CD4-positive, alpha-beta T cell treated with Interleukin-4 for 4 hours (primary cell): Measurements from ENCODE around the gene IFT81.
A peak's percentile ranks its signal among the peaks of the same experiment; 100 is the strongest.
"Not testable (repeated sequence)": the region's sequence is repeated elsewhere in the genome, so short reads cannot be mapped to it uniquely, and the experiment has no call there.

Experiments
- DNase-seq: peaks from one replicate; pipeline ENCODE4 v3.0.0-alpha.2; 2020

IFT81 gene

DNA sequence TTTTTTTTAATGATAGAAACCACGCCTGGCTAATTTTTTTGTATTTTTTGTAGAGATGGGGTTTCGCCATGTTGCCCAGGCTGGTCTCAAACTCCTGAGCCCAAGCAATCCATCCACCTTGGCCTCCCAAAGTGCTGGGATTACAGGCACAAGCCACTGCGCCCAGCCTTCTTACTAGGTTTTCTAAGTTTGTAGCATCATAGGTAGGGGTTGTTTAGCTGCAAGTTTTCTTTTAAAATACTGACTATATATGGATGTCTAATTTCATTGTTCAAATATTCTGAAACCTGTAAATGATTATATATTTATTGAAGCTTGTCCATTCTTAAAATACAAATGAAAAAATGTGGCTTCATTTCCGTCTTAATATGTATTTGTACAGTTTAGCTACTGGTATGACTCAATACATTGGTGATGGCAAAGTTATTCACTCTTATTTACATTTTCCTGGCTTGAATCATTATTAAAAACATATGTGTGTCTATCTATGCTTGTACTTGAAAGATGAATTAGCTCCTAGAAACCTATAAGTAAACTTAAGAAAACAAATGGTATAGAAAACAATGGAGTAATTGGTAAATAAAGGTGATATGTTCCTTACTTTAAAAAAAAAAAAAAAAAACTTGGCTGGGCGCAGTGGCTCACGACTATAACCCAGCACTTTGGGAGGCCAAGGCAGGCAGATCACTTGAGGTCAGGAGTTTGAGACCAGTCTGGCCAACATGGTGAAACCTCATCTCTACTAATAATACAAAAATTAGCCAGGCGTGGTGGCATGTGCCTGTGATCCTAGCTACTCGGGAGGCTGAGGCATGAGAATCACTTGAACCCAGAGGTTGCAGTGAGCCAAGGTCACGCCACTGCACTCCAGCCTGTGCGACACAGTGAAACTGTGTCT lies 87.7 kb downstream of the IFT81 start:
- DNase-seq, result not testable (repeated sequence)

DNA sequence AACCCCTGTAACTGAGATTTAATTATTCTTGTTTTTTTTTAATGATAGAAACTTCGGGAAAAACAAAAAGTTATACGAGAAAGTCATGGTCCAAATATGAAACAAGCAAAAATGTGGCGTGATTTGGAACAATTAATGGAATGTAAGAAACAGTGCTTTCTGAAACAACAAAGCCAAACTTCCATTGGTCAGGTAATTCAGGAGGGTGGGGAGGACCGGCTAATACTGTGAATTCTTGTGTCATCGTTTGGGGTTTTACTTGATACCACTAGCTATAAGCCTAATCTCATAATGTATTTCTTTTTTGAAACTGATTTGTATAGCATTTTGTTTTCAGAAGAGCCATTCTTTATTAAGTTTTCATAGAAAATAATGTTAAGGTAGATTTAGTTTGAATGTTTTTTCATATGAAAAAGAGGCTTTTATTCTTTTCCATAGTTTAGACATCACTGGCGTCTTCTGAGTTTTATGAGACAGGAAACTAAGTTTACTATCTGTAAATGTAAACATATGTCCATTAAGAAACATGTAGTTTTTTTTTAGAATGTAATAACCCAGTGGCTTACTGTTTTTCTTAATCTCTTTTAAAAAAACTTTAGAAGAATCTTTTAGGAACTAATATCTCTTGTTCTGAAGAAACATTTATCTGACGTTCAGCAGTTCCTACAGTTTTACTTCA lies 94.0 kb downstream of the IFT81 start:
- DNase-seq, result no peak

GRCh38 chr12:110222027-110222426 lies 97.9 kb downstream of the IFT81 start:
- DNase-seq, result no peak

DNA sequence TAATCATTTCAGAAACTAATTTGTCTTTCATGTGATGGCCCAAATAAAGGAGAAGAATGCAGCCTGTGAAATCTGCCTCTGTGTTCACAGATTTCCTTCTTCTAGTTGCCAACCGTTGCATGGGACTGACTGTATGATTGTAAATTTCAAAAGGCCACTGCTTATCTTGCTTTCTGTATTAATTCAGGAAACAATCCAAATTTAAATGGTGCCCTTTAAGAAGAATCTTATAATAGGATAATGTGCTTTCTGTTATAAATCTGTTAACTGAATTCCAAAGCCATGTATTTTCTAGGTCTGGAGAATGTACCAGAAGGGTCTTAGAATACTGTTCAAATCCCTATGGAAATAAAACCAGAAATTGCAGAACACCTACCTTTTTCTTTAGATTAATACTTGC lies 98.3 kb downstream of the IFT81 start:
- no peak for DNase-seq

- DNase-seq, result no peak
These were observed 99.7 kb downstream of the IFT81 start for GRCh38 chr12:110223777-110224378.

DNA sequence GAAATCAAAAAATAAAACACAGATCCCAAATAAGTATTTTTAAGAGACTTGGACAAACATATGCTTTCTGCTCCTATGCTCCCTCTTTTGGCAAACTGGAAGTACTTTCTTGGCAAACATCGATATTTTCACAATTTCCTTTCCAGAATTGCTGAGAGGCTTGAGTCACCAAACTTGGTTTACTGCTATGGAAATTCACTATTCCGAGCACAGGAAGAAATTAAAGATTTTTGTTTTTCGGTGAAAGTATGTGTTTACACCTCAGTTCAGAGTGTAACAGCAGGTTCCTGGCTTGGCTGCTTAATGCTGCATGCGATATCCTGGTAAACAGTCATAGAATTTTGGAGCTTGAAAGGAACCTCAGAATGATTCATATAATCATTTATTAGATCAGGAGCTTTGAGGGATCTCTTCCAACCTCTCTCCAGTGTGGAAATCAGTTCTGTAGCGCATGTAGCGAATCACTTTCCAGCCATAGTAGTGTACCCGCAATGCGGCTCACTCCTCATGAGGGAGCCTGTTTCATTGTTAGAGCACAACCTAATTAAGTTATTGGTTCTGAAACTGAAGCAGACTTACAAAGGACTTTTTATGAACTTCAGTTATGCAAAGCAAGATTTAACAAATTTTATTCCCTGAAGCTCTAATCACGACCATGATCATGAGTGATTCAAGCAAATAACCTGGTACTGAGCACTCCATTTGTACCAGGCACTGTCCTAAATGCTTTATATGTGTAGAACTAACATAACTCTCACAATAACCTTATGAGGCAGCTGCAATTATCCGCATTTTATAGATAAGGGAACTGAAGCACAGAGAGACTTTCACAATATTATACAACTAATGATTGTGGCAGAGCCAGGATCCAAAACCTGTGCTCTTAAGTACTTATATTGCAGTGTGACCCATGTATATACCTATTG lies 100.5 kb downstream of the IFT81 start:
- no peak for DNase-seq

- no peak for DNase-seq
These were observed 103.0 kb downstream of the IFT81 start for GRCh38 chr12:110227138-110227537.

- DNase-seq, result not testable (repeated sequence)
These were observed 104.2 kb downstream of the IFT81 start for GRCh38 chr12:110228348-110228747.

GRCh38 chr12:110228756-110229155 lies 104.6 kb downstream of the IFT81 start:
- DNase-seq, result no peak

GRCh38 chr12:110229409-110229808 lies 105.3 kb downstream of the IFT81 start:
- DNase-seq, result no peak

DNA sequence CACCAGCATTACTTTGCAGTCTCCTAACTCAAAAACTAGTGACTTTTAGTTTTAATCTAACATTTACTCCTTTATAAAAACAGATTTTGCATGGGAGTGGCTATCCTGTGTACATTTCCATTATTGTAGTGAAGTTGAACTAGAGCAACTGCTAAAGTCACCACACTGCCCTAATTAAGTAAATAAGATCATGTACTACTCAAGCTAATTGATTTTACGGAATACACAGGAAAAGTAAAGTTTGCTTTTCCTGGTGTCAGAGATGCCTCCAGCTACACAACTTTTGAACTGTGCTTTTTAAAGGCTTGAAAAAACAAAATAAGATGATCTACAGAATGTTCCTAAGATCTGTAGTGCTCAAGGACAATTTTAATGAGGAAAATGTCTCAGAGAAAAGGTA lies 106.5 kb downstream of the IFT81 start:
- no peak for DNase-seq

DNA sequence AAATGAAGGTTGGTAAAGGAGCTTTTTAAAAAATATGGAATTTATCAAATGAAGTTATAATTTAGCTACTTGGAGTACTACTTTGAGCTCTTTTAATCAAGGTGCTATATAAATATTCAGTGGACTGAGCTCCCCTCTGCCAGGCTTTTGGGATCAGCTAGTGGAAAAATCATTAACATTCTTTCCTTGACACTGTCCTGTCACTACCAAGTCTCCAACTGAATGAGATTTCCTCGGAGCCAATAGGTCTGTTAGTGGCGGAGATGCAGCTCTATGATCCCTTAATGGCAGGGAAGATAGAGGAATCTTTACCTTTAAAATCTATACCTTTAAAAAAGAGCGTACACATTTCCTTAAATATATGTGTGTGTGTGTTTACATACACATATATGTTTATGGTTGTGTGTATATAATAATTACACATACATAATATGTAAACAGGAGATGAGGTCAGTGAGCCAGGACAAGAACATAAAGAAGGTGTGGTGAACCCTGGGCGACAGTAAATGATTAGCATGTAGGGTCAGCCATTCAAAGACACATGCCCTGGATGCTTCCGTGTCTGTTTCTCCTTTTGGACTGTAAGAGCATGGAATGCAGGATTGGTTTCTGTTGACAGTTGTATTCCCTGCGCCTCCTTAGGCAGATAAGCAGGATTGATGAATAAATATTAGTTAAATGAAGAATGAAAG lies 109.2 kb downstream of the IFT81 start:
- no peak for DNase-seq

- DNase-seq, result no peak
These were observed 110.2 kb downstream of the IFT81 start for GRCh38 chr12:110234331-110234751.

DNA sequence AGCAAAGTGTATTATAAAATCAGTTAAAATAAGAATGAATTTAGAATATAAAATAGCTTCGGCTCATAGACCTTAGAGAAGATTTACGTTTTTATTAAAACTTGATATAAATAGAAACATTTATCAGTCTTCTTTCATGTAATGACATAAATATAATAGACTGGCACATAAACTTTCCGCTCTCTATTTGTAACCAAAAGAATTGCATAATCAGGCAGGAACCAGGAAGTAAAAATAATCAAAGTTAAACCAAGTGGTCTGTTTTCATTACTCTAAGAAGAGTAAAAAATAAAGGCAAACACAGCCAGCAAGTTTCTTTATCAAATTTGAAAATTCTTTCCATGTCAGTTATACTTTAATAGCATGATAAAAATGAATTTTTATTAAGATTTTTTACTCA lies 110.6 kb downstream of the IFT81 start:
- no peak for DNase-seq

GRCh38 chr12:110235383-110235782 lies 111.2 kb downstream of the IFT81 start:
- DNase-seq, result no peak

GRCh38 chr12:110243227-110243626 lies 119.1 kb downstream of the IFT81 start:
- DNase-seq, result no peak

GRCh38 chr12:110244372-110244771 lies 120.2 kb downstream of the IFT81 start:
- no peak for DNase-seq

DNA sequence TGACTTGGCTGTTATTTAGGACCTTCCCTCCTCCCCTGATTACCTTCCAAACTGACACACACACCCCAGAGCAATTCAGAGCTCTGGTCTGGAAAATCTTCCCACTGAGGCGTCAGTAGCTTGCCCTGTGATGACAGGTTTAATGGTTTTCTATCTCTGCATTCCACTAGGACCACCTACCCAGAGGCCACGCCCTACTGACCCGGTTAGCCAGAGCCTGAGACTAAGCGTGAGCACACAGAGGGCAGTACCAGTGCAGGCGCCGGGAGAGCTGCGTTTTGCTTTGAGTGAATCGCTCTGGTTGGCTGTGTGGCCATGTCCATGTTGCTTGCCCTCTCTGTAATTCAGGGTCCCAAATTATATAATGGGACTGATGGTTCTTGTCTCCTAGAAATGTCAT lies 120.7 kb downstream of the IFT81 start:
- DNase-seq, result no peak

DNA sequence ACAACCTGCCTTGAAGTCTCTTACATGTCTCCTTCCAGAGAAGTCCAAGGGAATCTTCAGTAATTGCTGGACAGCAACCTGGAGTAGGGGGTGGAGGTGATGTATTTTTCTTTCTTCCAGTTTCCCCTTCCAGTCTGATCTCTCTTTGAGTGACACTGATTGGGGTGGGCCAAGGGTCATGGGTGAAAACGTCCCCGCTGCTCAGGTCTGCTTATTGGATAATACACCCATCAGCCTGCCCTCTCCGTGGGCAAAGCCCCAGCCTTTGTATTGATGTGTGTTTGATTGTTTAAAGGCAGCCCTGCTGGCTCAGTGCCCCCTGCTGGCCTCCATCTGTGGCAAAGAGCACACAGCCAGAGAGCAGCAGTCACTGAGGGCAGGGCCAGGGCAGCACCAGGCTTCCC lies 121.2 kb downstream of the IFT81 start:
- peak; percentile 43 for DNase-seq

DNA sequence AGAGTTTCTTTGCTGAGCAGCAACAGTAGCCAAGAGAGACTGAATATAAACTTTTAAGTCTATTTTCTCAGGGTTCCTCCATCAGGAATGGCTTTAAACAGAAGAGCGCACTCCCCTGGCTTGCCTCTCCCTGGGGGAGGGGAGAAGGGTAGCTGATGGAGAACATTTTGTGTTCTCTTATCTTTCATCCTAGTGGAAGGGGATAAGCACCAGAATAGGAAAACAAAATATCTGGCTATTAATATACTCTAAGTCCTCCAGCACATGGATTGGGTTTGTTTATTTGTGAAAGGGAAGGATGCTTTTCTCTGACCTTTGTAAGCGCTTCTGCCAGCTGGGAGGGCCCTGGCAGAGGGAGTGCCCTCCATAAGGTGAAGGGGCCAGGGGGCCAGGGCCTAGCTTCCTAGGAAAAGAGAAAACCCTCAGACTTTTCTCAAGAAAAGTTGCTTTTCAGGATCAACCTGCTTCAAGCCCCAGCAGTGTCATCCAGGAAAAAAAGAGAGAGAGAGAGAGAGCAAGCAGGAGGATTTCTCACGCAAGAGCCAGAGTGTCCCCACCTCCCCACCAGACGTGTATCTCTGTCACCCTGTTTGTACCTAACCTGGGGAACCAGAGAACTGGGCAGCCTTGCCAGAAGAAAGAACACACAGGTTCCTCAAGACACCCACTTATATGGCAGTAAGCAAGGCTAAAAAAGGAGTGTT lies 122.6 kb downstream of the IFT81 start:
- no peak for DNase-seq

DNA sequence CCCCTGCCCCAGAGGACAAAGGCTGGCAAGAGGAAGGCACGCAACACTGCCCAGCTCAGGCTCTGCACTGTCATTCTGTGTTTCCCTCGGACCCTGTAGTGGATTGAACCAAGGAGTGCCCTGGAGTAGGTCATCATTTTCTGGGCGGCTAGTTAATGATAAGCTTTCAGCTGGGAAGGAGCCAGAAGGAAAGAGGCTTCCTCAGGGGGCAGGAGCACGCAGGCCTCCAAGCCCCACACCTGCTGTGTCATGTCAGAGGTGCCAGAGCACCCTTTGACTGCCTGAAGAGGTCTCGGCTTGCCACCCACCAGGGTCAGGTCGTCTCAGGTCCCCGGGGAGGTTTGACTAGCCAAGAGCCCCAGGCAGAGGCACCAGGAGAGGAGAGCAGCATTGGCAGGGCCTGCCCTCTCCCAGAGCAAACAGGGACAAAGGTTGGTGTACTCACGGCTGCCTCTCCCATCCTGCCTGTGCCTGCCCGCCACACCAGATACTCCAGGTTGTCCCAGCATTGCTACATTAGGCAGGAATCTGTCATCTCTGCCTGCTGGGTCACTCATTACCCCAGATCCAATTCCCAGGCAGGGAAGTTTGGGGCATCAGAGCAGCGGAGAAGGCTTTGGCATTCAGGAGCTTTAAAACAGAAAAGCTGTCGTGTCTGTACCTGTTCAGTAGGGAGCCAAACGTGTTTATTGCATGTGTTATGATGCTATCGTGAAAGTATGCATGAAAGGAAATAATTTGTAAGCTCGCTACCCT lies 123.4 kb downstream of the IFT81 start:
- no peak for DNase-seq
